Neural cell (in vitro differentiated cells): ENCODE data around the gene ACYP2. TPM values are rescaled to one million over a fixed set of nuclear protein-coding genes. Genes with fewer than 3 reads are reported as not detected.

Source experiments
- H2AFZ ChIP-seq: fragments of 200-600, 300-800 bp; sonication (generic), shearing (Covaris generic); 2 replicates; pipeline ENCODE4 v1.6.0; 2014; ENCODE audit warnings: low read depth, mild to moderate bottlenecking, antibody characterized with exemption, low read length, moderate library complexity
- H3F3A ChIP-seq: fragments of 200-600 bp; shearing (Covaris generic); 2 replicates; pipeline ENCODE4 v1.6.1; 2016; ENCODE audit warnings: mild to moderate bottlenecking, moderate library complexity, mixed read lengths, antibody characterized with exemption, low read length; ENCODE audit not compliant: insufficient read depth, poor library complexity, severe bottlenecking
- H3K27ac ChIP-seq: fragments of 200-600, 300-800 bp; sonication (generic), shearing (Covaris generic); 2 replicates; pipeline ENCODE4 v1.5.1; 2014; ENCODE audit warnings: mild to moderate bottlenecking, low read length, moderate library complexity
- H3K27me3 ChIP-seq: fragments of 300-800, 200-600 bp; sonication (generic), shearing (Covaris generic); 2 replicates; pipeline ENCODE4 v1.6.0; 2014; ENCODE audit warnings: mild to moderate bottlenecking, low read depth, low read length, moderate library complexity; ENCODE audit not compliant: insufficient read depth
- H3K36me3 ChIP-seq: fragments of 300-800, 200-600 bp; sonication (generic), shearing (Covaris generic); 2 replicates; pipeline ENCODE4 v1.5.1; 2014; ENCODE audit warnings: mild to moderate bottlenecking, antibody characterized with exemption, low read length, moderate library complexity; ENCODE audit not compliant: insufficient read depth
- H3K4me2 ChIP-seq: fragments of 300-800, 200-600 bp; sonication (generic), shearing (Covaris generic); 2 replicates; pipeline ENCODE4 v1.6.0; 2014; ENCODE audit warnings: mild to moderate bottlenecking, low read length
- H3K4me3 ChIP-seq: fragments of 300-800, 200-600 bp; sonication (generic), shearing (Covaris generic); 2 replicates; pipeline ENCODE4 v1.5.1; 2014; ENCODE audit warnings: mild to moderate bottlenecking, low read length, moderate library complexity
- H3K79me2 ChIP-seq: fragments of 200-600 bp; shearing (Covaris generic); replicated peaks from 2 replicates; pipeline ENCODE4 v1.6.0; 2014; ENCODE audit warnings: mild to moderate bottlenecking, low read length, moderate library complexity; ENCODE audit not compliant: insufficient read depth
- H3K9ac ChIP-seq: fragments of 300-800, 200-600 bp; sonication (generic), shearing (Covaris generic); 2 replicates; pipeline ENCODE4 v1.6.1; 2016; ENCODE audit warnings: mild to moderate bottlenecking, low read length, mixed read lengths
- H3K9me2 ChIP-seq: fragments of 200-600 bp; shearing (Covaris generic); 2 replicates; pipeline ENCODE4 v1.6.1; 2016; ENCODE audit warnings: mild to moderate bottlenecking, low read length, mixed read lengths; ENCODE audit not compliant: insufficient read depth
- H3K9me3 ChIP-seq: fragments of 200-600, 300-800 bp; sonication (generic), shearing (Covaris generic); 2 replicates; pipeline ENCODE4 v1.6.1; 2016; ENCODE audit warnings: mild to moderate bottlenecking, mixed run types, low read length, moderate library complexity, mixed read lengths
- H4K20me1 ChIP-seq: fragments of 200-600 bp; shearing (Covaris generic); 2 replicates; pipeline ENCODE4 v1.6.1; 2016; ENCODE audit warnings: mild to moderate bottlenecking, mixed run types; ENCODE audit not compliant: insufficient read depth
- CTCF ChIP-seq: fragments of 450-650 bp; IDR thresholded peaks from 2 replicates; pipeline ENCODE4 v1.5.1; 2014; ENCODE audit warnings: antibody characterized with exemption, mild to moderate bottlenecking, moderate library complexity; ENCODE audit not compliant: poor library complexity, severe bottlenecking
- EP300 ChIP-seq: fragments of 450-650 bp; conservative IDR thresholded peaks from 2 replicates; pipeline ENCODE4 v1.6.1; 2014; ENCODE audit warnings: antibody characterized with exemption, mild to moderate bottlenecking, moderate library complexity; ENCODE audit not compliant: poor library complexity, severe bottlenecking
- EZH2 ChIP-seq: fragments of 200-600, 300-800 bp; shearing (Covaris generic), sonication (generic); IDR thresholded peaks from 2 replicates; pipeline ENCODE4 v1.6.1; 2014; ENCODE audit warnings: antibody characterized with exemption, low read length, borderline replicate concordance, mild to moderate bottlenecking; ENCODE audit not compliant: insufficient read depth, poor library complexity, severe bottlenecking
- MXI1 ChIP-seq: fragments of 450-650 bp; conservative IDR thresholded peaks from 2 replicates; pipeline ENCODE4 v1.6.1; 2014; ENCODE audit warnings: antibody characterized with exemption, mild to moderate bottlenecking; ENCODE audit not compliant: poor library complexity, severe bottlenecking
- POLR2AphosphoS5 ChIP-seq: IDR thresholded peaks from 2 replicates; pipeline ENCODE4 v1.6.1; 2012
- RAD21 ChIP-seq: fragments of 450-650 bp; conservative IDR thresholded peaks from 2 replicates; pipeline ENCODE4 v1.6.1; 2014; ENCODE audit warnings: antibody characterized with exemption, mild to moderate bottlenecking, moderate library complexity
- REST ChIP-seq: IDR thresholded peaks from 2 replicates; pipeline ENCODE4 v1.6.1; 2012; ENCODE audit warnings: borderline replicate concordance
- SMC3 ChIP-seq: fragments of 450-650 bp; conservative IDR thresholded peaks from 2 replicates; pipeline ENCODE4 v1.6.1; 2014; ENCODE audit warnings: antibody characterized with exemption, mild to moderate bottlenecking, moderate library complexity; ENCODE audit not compliant: poor library complexity
- TAF1 ChIP-seq: IDR thresholded peaks from 2 replicates; pipeline ENCODE4 v1.6.1; 2012; ENCODE audit warnings: low read depth
- polyA plus RNA-seq: library from polyadenylated mRNA; depleted of rRNA; stranded (reverse); fragments of >200 nt; gene quantifications from 2 replicates; pipeline ENCODE4 v1.2.3, GENCODE V29; 2014

Gene ACYP2
- polyA plus RNA-seq, 1 donor from 2014 or later = 48.2 TPM

GRCh38 chr2:54308186-54308585 lies 192.8 kb downstream of the ACYP2 start:
- no peak overlapping the region for H3K9ac ChIP-seq
- no peaks in the 10 kb centered on the region for H3K9me2 ChIP-seq
- no peak overlapping the region for H3K4me2 ChIP-seq
- no peaks in the 10 kb centered on the region for H3K36me3 ChIP-seq
- no peaks in the 10 kb centered on the region for H3F3A ChIP-seq
- no peaks in the 10 kb centered on the region for H3K27me3 ChIP-seq
- no peak overlapping the region for H3K4me3 ChIP-seq
- H3K27ac ChIP-seq = no peak overlapping the region
- no peaks in the 10 kb centered on the region for H4K20me1 ChIP-seq
- no peaks in the 10 kb centered on the region for H3K79me2 ChIP-seq
- no peaks in the 10 kb centered on the region for H3K9me3 ChIP-seq
- TF ChIP-seq RAD21 (no peak), POLR2AphosphoS5 (no peak), SMC3 (no peak), MXI1 (no peak)
- H2AFZ ChIP-seq = no peak overlapping the region

- no peaks in the 10 kb centered on the region for H3F3A ChIP-seq
- no peak overlapping the region for H3K9ac ChIP-seq
- H3K79me2 ChIP-seq = no peaks in the 10 kb centered on the region
- H3K4me2 ChIP-seq = no peak overlapping the region
- H2AFZ ChIP-seq = no peak overlapping the region
- TF ChIP-seq TAF1 (no peak), POLR2AphosphoS5 (no peak), SMC3 (no peak), RAD21 (no peak), EP300 (no peak), CTCF (no peak), EZH2 (no peak), REST (no peak), MXI1 (no peak)
- no peak overlapping the region for H3K27ac ChIP-seq
- H4K20me1 ChIP-seq = no peaks in the 10 kb centered on the region
- no peaks in the 10 kb centered on the region for H3K9me3 ChIP-seq
- no peak overlapping the region for H3K4me3 ChIP-seq
- H3K36me3 ChIP-seq = no peaks in the 10 kb centered on the region
- H3K9me2 ChIP-seq = no peaks in the 10 kb centered on the region
- H3K27me3 ChIP-seq = no peaks in the 10 kb centered on the region
Observed at GRCh38 chr2:54308782-54309181, 193.4 kb downstream of the ACYP2 start.

- TF ChIP-seq TAF1 = no peak
- TF ChIP-seq MXI1 = no peak
- no peak for TF ChIP-seq EZH2
- no peak for TF ChIP-seq EP300
- H4K20me1 ChIP-seq = no peaks in the 10 kb centered on the region
- H3K36me3 ChIP-seq = no peaks in the 10 kb centered on the region
- H3K27me3 ChIP-seq = no peaks in the 10 kb centered on the region
- no peak overlapping the region for H3K27ac ChIP-seq
- H3K9me3 ChIP-seq = no peaks in the 10 kb centered on the region
- no peaks in the 10 kb centered on the region for H3F3A ChIP-seq
- no peak overlapping the region for H3K4me3 ChIP-seq
- no peak overlapping the region for H3K4me2 ChIP-seq
- H2AFZ ChIP-seq = no peak overlapping the region
- H3K9me2 ChIP-seq = no peaks in the 10 kb centered on the region
- H3K9ac ChIP-seq = no peak overlapping the region
- H3K79me2 ChIP-seq = no peaks in the 10 kb centered on the region
Observed at GRCh38 chr2:54310311-54310710, 194.9 kb downstream of the ACYP2 start.
